Measurements from ENCODE around the gene GJA3. TPM values are rescaled to one million over a fixed set of nuclear protein-coding genes. Genes with fewer than 3 reads are reported as not detected.

The GJA3 gene
- total and polyA plus RNA-seq, 2 donors (not counting 3 experiments of a cell fraction or from before 2014, with no cell fraction given) = not detected

DNA sequence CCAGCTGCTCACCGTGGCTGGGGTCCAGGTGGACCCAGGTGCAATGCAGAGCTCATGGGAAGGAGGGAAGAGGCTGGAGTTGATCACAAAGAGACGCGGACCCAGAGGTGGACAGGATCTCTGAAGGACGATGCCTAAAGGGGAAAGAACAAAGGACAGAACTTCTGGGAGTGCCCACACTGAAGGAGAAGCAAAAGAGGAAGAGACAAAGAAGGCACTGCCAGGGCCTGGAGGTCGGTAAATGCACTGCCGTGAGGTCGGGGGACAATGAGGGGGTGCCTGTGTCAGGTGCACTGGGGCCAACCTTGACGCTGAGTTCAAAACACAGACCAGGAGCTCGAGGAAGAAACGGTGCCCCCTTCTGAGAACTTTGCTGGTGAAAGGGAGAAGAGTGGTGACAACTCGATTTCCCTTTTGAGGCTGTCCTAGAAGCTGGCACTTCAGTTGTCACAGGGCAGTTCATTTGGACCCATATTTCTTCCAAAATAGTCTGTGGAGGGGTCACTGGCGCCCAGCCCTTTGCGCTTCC lies 55.6 kb downstream of the GJA3 start:
- Histone ChIP-seq H3K4me2 (ENCODE audit: insufficient read depth, low read length) (no peak overlapping the region), H4K20me1 (replicated peaks; ENCODE audit: control insufficient read depth, extremely low read depth, insufficient read depth, low read length) (no peaks in the 10 kb centered on the region), H3K27me3 (ENCODE audit: control insufficient read depth in 2 of 2, insufficient read depth in 2 of 2, low read length in 2 of 2) (peaks cover 11 to 24% of the 10 kb centered on the region in 2 experiments), H3K4me1 (ENCODE audit: control insufficient read depth, extremely low read depth, insufficient read depth, low read length) (no peaks in the 10 kb centered on the region), H3K27ac (ENCODE audit: insufficient read depth, low read depth, low read length) (no peak overlapping the region), H3K36me3 (ENCODE audit: control insufficient read depth in 2 of 2, extremely low read depth in 1 of 2, insufficient read depth in 2 of 2, low read length in 2 of 2) (no peaks in the 10 kb centered on the region), H3K9ac (replicated peaks; ENCODE audit: extremely low read depth, insufficient read depth, low read length) (no peak overlapping the region), H3K9me1 (replicated peaks; ENCODE audit: control insufficient read depth, extremely low read depth, insufficient read depth, low read length) (no peaks in the 10 kb centered on the region), H3K79me2 (ENCODE audit: control insufficient read depth, insufficient read depth, low read length) (no peaks in the 10 kb centered on the region), H3K4me3 (replicated peaks in 1 of 3; ENCODE audit: insufficient read depth in 1 of 3, low read depth in 1 of 3, low read length in 3 of 3) (no peak overlapping the region), H3K9me3 (replicated peaks; ENCODE audit: control insufficient read depth, insufficient read depth, low read length) (no peaks in the 10 kb centered on the region), H2AFZ (ENCODE audit: low read depth, low read length) (no peak overlapping the region)
- ChIA-PET CTCF (interaction anchor here (1.1 to 1.5 kb wide), 2 partner anchors 12 to 14 kb away, joined by 3 to 4 read pairs; no protein-coding TSS in a partner anchor), POLR2A (no interaction called here)
- no peak for FAIRE-seq
- DNase-seq (ENCODE audit: low read depth, low spot score) = no peak
- no TSS peak for BruUV-seq (replicated peaks)
- TF ChIP-seq FOS (IDR thresholded peaks at IDR 0.05; ENCODE audit: borderline replicate concordance, insufficient read depth, low read length) (no peak), POLR2A (IDR thresholded peaks at IDR 0.05; ENCODE audit: low read depth, low read length) (no peak), GATA2 (IDR thresholded peaks at IDR 0.05; ENCODE audit: insufficient read depth, insufficient read length, low read depth, low read length) (no peak), MYC (IDR thresholded peaks at IDR 0.05; ENCODE audit: low read depth, low read length) (no peak), EZH2 (IDR thresholded peaks at IDR 0.05; ENCODE audit: borderline replicate concordance, low read depth, low read length, severe bottlenecking) (no peak), JUN (IDR thresholded peaks at IDR 0.05; ENCODE audit: borderline replicate concordance, insufficient read depth, insufficient read length, low read depth) (no peak), MAX (IDR thresholded peaks at IDR 0.05; ENCODE audit: insufficient read depth, insufficient read length) (no peak), POLR2AphosphoS5 (IDR thresholded peaks at IDR 0.05; ENCODE audit: insufficient read depth, low read depth, low read length) (no peak)
- TF ChIP-seq, protein P1, sequence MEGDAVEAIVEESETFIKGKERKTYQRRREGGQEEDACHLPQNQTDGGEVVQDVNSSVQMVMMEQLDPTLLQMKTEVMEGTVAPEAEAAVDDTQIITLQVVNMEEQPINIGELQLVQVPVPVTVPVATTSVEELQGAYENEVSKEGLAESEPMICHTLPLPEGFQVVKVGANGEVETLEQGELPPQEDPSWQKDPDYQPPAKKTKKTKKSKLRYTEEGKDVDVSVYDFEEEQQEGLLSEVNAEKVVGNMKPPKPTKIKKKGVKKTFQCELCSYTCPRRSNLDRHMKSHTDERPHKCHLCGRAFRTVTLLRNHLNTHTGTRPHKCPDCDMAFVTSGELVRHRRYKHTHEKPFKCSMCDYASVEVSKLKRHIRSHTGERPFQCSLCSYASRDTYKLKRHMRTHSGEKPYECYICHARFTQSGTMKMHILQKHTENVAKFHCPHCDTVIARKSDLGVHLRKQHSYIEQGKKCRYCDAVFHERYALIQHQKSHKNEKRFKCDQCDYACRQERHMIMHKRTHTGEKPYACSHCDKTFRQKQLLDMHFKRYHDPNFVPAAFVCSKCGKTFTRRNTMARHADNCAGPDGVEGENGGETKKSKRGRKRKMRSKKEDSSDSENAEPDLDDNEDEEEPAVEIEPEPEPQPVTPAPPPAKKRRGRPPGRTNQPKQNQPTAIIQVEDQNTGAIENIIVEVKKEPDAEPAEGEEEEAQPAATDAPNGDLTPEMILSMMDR (IDR thresholded peaks at IDR 0.05; ENCODE audit: extremely low read depth in 1 of 2, insufficient read depth in 1 of 2, low read depth in 1 of 2, low read length in 2 of 2) = no peak
- intact Hi-C loops (cut with micrococcal nuclease) = no loop called here
- dilution Hi-C loops (cut with MboI; ENCODE audit: extremely low pct_ligation_motif_present, low sequenced_read_pairs) = no loop called here

Measured in endothelial cell of umbilical vein (primary cell).